ENCODE data around the gene CDAN1. TPM values are rescaled to one million over a fixed set of nuclear protein-coding genes. Genes with fewer than 3 reads are reported as not detected.

The CDAN1 gene
- total and polyA plus RNA-seq, 12 donors, result 3.6 to 40.8 (median 14.8) TPM

DNA sequence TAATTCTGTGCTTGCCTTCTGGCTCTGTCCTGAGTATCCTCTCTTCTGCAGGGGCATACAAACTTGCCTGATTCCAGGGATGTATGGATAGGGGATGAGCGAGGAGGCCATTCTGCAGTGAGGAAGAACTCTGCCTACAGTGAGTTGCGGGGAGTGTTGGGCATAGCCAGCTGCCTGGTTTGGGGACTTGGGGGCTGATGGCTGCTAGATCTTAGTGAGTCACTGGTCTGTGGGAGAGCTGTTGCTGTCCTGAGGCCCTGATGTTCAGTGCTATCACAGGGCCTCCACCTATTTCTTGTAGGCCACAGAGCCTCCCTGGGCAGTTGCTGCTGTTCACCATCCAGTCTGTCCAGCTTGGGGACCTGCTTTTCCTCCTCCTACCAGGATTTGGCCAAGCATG, 20.3 kb downstream of the CDAN1 start:
- intact Hi-C loops (cut with DNase I), result no loop called here
- Histone ChIP-seq H3K27ac (no peak overlapping the region), H3K27me3 (no peaks in the 10 kb centered on the region), H3K4me3 (no peak overlapping the region), H3K36me3 (replicated peaks in 1 of 2) (peaks cover 0 to 13% of the 10 kb centered on the region in 2 donors), H3K4me1 (replicated peaks in 1 of 2) (no peaks in the 10 kb centered on the region), H3K9me3 (replicated peaks in 1 of 3) (no peaks in the 10 kb centered on the region)
- DNase-seq, result peak in 1 of 7 donors; percentile 5
- WGBS, 4 donors, result 97 to 100% (median 100%) methylated on average over 1 to 2 of the region's 2 CpGs; no CpG with 5 or more reads in 1 of the 4 donors
- TF ChIP-seq POLR2A (IDR thresholded peaks at IDR 0.05), result no peak
- TF ChIP-seq, protein P1, sequence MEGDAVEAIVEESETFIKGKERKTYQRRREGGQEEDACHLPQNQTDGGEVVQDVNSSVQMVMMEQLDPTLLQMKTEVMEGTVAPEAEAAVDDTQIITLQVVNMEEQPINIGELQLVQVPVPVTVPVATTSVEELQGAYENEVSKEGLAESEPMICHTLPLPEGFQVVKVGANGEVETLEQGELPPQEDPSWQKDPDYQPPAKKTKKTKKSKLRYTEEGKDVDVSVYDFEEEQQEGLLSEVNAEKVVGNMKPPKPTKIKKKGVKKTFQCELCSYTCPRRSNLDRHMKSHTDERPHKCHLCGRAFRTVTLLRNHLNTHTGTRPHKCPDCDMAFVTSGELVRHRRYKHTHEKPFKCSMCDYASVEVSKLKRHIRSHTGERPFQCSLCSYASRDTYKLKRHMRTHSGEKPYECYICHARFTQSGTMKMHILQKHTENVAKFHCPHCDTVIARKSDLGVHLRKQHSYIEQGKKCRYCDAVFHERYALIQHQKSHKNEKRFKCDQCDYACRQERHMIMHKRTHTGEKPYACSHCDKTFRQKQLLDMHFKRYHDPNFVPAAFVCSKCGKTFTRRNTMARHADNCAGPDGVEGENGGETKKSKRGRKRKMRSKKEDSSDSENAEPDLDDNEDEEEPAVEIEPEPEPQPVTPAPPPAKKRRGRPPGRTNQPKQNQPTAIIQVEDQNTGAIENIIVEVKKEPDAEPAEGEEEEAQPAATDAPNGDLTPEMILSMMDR (IDR thresholded peaks at IDR 0.05), result no peak

DNA sequence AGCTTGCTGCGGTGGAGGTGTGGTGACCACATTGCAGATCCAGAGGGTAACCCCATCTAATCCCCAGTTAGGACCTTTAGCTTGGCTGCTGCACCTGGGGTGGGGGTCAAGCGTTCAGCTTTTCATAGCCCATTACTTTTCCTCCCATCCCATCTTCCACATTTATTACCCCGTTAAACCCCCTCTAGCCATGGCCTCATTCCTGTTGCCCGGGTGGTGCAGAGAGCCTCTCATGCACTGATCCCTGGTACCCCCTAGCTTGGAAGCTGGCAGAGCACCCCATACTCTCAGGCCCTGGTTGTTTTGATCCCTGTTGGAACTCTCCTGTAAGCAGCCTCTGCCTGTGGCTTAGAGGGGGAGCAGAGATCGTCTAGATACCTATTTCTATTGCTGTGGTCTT, 20.8 kb downstream of the CDAN1 start:
- Histone ChIP-seq H3K36me3 (replicated peaks in 1 of 2) (peaks cover 0 to 12% of the 10 kb centered on the region in 2 donors), H3K4me1 (replicated peaks in 1 of 2) (no peaks in the 10 kb centered on the region), H3K4me3 (no peak overlapping the region), H3K9me3 (replicated peaks in 1 of 3) (no peaks in the 10 kb centered on the region), H3K27me3 (no peaks in the 10 kb centered on the region), H3K27ac (no peak overlapping the region)
- DNase-seq, result peak in 1 of 7 donors; percentile 11
- intact Hi-C loops (cut with DNase I), result no loop called here
- no peak for TF ChIP-seq POLR2A (IDR thresholded peaks at IDR 0.05)
- TF ChIP-seq, protein P1 (IDR thresholded peaks at IDR 0.05), result no peak
- 92 to 96% (median 93%) methylated on average over 5 of the region's 5 CpGs for WGBS, 4 donors

DNA sequence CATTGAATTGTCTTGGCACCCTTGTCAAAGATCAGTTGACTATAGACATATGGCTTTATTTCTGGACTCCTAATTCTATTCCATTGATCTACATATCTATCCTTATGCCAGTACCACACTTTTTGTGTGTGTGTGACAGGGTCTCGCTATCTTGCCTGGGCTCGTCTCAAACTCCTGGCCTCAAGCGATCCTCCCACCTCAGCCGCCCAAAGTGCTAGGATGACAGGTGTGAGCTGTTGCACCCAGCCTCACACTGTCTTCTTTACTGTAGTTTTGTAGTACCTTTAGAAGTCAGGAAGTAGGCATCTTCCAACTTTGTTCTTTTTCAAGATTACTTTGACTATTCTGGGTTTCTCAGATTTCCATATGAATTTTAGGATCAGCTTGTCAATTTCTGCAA, 24.3 kb downstream of the CDAN1 start:
- Histone ChIP-seq H3K9me3 (replicated peaks in 1 of 3) (no peaks in the 10 kb centered on the region), H3K4me1 (replicated peaks in 1 of 2) (no peaks in the 10 kb centered on the region), H3K27me3 (no peaks in the 10 kb centered on the region), H3K27ac (no peak overlapping the region), H3K36me3 (replicated peaks in 1 of 2) (no peaks in the 10 kb centered on the region), H3K4me3 (no peak overlapping the region)
- intact Hi-C loops (cut with DNase I), result no loop called here
- peak in 1 of 7 donors; percentile 9 for DNase-seq
- WGBS, 4 donors, result 95 to 100% (median 96%) methylated on average over 4 of the region's 4 CpGs
- no peak for TF ChIP-seq POLR2A (IDR thresholded peaks at IDR 0.05)
- TF ChIP-seq, protein P1 (IDR thresholded peaks at IDR 0.05), result no peak

DNA sequence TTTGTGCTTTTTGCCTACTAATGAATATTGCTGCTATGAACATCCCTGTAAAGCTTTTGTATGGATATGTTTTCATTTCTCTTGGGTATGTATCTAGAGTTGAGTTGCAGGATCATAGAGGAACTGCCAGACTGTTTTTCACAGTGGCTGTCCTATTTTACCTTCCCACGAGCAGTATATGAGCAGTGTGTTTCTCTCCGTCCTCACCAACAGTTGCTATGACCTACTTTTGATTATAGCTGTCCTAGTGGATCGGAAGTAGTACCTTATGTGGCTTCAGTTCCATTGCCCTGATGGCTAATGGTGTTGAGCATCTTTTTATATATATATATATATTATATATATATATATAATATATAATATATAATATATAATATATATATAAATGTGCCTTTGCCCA, 25.2 kb downstream of the CDAN1 start:
- intact Hi-C loops (cut with DNase I), result no loop called here
- H3K9me3 ChIP-seq (replicated peaks in 1 of 3), result no peaks in the 10 kb centered on the region
- no peak overlapping the region for H3K27ac ChIP-seq
- no peaks in the 10 kb centered on the region for H3K4me1 ChIP-seq (replicated peaks in 1 of 2)
- no peak overlapping the region for H3K4me3 ChIP-seq
- no peak for TF ChIP-seq POLR2A (IDR thresholded peaks at IDR 0.05)
- TF ChIP-seq, protein P1 (IDR thresholded peaks at IDR 0.05), result no peak
- WGBS, 4 donors, result 81 to 93% (median 90%) methylated on average over 3 of the region's 3 CpGs
- no peaks in the 10 kb centered on the region for H3K36me3 ChIP-seq (replicated peaks in 1 of 2)
- H3K27me3 ChIP-seq, result no peaks in the 10 kb centered on the region
- DNase-seq, result no peak
